H1 (cell line): Measurements from ENCODE around the gene TOMM5. TPM values are rescaled to one million over a fixed set of nuclear protein-coding genes. Genes with fewer than 3 reads are reported as not detected.
A peak's percentile ranks its signal among the peaks of the same experiment; 100 is the strongest.

Source experiments
- BCL11A ChIP-seq, 2 experiments: IDR thresholded peaks; one replicate each; pipeline ENCODE4 v1.6.1; 2011; ENCODE audit warnings: low read depth in 2 of 2, low read length in 2 of 2, mild to moderate bottlenecking in 2 of 2
- BRCA1 ChIP-seq: IDR thresholded peaks from 2 replicates; pipeline ENCODE4 v1.6.1; 2012; ENCODE audit warnings: low read depth, low read length, improper control_type of control experiment
- CBX5 ChIP-seq: fragments of 300-800, 300-1000 bp; sonication (generic); IDR thresholded peaks from 2 replicates; pipeline ENCODE4 v1.7.1; 2016; ENCODE audit warnings: antibody characterized with exemption, low read length, low read depth
- CREB1 ChIP-seq: IDR thresholded peaks from 2 replicates; pipeline ENCODE4 v1.6.1; 2012; ENCODE audit warnings: inconsistent platforms
- CTBP2 ChIP-seq: IDR thresholded peaks from 2 replicates; pipeline ENCODE4 v1.7.0; 2011; ENCODE audit warnings: borderline replicate concordance, mild to moderate bottlenecking, moderate library complexity, mixed read lengths, low read length; ENCODE audit not compliant: insufficient read depth, insufficient read length
- FOSL1 ChIP-seq: IDR thresholded peaks from 2 replicates; pipeline ENCODE4 v1.6.1; 2011; ENCODE audit warnings: mild to moderate bottlenecking, low read depth, low read length, moderate library complexity; ENCODE audit not compliant: insufficient read depth
- GTF2F1 ChIP-seq: IDR thresholded peaks from 2 replicates; pipeline ENCODE4 v1.6.1; 2012; ENCODE audit warnings: low read depth, low read length, improper control_type of control experiment, borderline replicate concordance
- HDAC2 ChIP-seq, 2 experiments: fragments of 300-600 bp in 1 of 2; sonication (generic) in 1 of 2; IDR thresholded peaks; 2 replicates each; pipeline ENCODE4 v1.6.1; 2011 to 2012; ENCODE audit warnings: low read depth in 2 of 2, low read length in 2 of 2, mild to moderate bottlenecking in 2 of 2, moderate library complexity in 2 of 2, borderline replicate concordance in 1 of 2, inconsistent platforms in 1 of 2
- KDM4A ChIP-seq: IDR thresholded peaks from one replicate; pipeline ENCODE4 v1.7.1; 2012; ENCODE audit warnings: low read depth, mild to moderate bottlenecking, moderate library complexity, low read length, inconsistent platforms; ENCODE audit not compliant: severe bottlenecking
- NANOG ChIP-seq: IDR thresholded peaks from 2 replicates; pipeline ENCODE4 v1.6.1; 2011; ENCODE audit warnings: low read length, low read depth, mild to moderate bottlenecking, inconsistent platforms; ENCODE audit not compliant: insufficient read depth, poor library complexity, severe bottlenecking
- POLR2AphosphoS5 ChIP-seq: IDR thresholded peaks from 2 replicates; pipeline ENCODE4 v1.6.1; 2011; ENCODE audit warnings: low read depth, low read length
- RAD21 ChIP-seq, 2 experiments: IDR thresholded peaks in 1 of 2; conservative IDR thresholded peaks in 1 of 2; 2 replicates each; pipeline ENCODE4 v1.6.1; 2011; ENCODE audit warnings: low read depth in 2 of 2, low read length in 2 of 2, improper control_type of control experiment in 1 of 2, inconsistent platforms in 1 of 2, mild to moderate bottlenecking in 1 of 2, moderate library complexity in 1 of 2
- RNF2 ChIP-seq: fragments of 200-900, 300-1000 bp; sonication (generic); IDR thresholded peaks from 2 replicates; pipeline ENCODE4 v1.7.1; 2016; ENCODE audit warnings: borderline replicate concordance, low read depth, mild to moderate bottlenecking, antibody characterized with exemption, low read length; ENCODE audit not compliant: poor library complexity, severe bottlenecking; ENCODE audit errors: missing control alignments
- SIN3A ChIP-seq, 2 experiments: IDR thresholded peaks in 1 of 2; conservative IDR thresholded peaks in 1 of 2; 2 replicates each; pipeline ENCODE4 v1.6.1; 2011 to 2012; ENCODE audit warnings: low read length in 2 of 2, improper control_type of control experiment in 1 of 2, low read depth in 1 of 2, mild to moderate bottlenecking in 1 of 2
- SP4 ChIP-seq: IDR thresholded peaks from 2 replicates; pipeline ENCODE4 v1.6.1; 2012; ENCODE audit warnings: low read length, inconsistent platforms
- SRF ChIP-seq: IDR thresholded peaks from 2 replicates; pipeline ENCODE4 v1.6.1; 2011; ENCODE audit warnings: mild to moderate bottlenecking, low read depth, low read length, moderate library complexity
- ZNF274 ChIP-seq: IDR thresholded peaks from 2 replicates; pipeline ENCODE4 v1.7.0; 2012; ENCODE audit warnings: low read length, borderline replicate concordance; ENCODE audit errors: extremely low read depth
- polyA plus RNA-seq, 7 experiments: library from polyadenylated mRNA; depleted of rRNA in 3 of 7; stranded (reverse) in 5 of 7; unstranded in 2 of 7; fragments of >200 nt in 5 of 7; fragments of 200-250 nt in 2 of 7; gene quantifications; 1 replicate in 5 of 7; 2 replicates in 1 of 7; 4 replicates in 1 of 7; pipeline versions ENCODE4 v1.2.1 to v1.2.3, GENCODE V29; 2011 to 2013; ENCODE audit warnings: missing spikeins in 2 of 7, mixed read lengths in 2 of 7
- total RNA-seq: library from RNA; stranded (reverse); fragmentation: NEBNext Ultra II Directional; extraction: Animal tissue kit (Norgen Biotek cat#: 25700); gene quantifications from 2 replicates; pipeline ENCODE4 v1.2.1, GENCODE V29; 2021
- TF ChIP-seq, protein P1 (sequence below): IDR thresholded peaks from 2 replicates; pipeline ENCODE4 v1.6.1; 2012; ENCODE audit warnings: low read length, inconsistent platforms
- TF ChIP-seq, protein P2 (sequence below): IDR thresholded peaks from 2 replicates; pipeline ENCODE4 v1.6.1; 2011; ENCODE audit warnings: low read length, improper control_type of control experiment

The TOMM5 gene
- total and polyA plus RNA-seq, 2 of the 8 experiments (the other 6 are each of a cell fraction or from before 2014, with no cell fraction given): 171 to 174 TPM

DNA sequence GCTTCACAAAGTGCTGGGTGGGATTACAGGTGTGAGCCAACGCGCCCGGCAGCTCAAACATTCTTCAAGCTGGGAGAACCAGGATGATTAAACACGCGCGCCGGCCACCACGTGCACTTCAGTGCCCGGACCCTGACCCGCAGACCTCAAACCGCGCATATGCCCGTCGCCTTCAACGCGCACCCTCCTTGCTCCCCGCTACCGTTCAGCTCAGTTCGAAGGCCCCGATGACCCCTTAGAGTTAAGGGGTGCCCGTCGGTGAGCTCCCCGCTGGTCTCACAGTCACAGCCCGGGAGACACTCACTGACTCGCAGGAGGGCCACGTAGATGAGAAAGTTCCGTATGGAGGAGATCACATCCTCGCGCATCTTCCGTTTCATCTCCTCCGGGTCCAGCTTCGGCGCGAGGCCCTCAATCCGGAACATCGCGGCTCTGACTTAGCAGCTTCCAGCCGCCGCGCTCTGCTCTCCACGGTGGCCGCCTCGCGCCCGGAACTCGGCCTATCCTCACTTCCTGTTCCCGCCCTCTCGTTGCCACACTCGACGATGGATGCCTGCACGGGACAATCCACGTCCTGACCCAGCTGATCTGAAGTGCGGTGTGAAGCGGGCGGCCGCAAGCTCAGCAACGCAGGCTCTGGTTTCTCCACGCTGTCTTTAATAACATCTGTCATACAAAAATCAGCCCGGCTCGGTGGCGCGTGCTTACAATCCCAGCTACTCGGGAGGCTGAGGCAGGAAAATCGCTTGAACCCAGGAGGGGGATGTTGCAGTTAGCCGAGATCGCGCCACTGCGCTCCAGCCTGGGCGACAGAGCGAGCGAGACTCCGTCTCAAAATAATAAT, at the start of gene TOMM5 (continued):
- TF ChIP-seq NANOG: no peak
- TF ChIP-seq CTBP2: no peak
- no peak for TF ChIP-seq SP4
- peak in 1 of 2 experiments; percentile 76; a peak in 2 of 4 replicates for TF ChIP-seq SIN3A (conservative IDR thresholded peaks at IDR 0.05 in 1 of 2, IDR thresholded peaks at IDR 0.05 in 1 of 2; ENCODE audit: low read depth in 1 of 2, low read length in 2 of 2)
- TF ChIP-seq POLR2AphosphoS5: peak; percentile 91
- TF ChIP-seq, protein P1, sequence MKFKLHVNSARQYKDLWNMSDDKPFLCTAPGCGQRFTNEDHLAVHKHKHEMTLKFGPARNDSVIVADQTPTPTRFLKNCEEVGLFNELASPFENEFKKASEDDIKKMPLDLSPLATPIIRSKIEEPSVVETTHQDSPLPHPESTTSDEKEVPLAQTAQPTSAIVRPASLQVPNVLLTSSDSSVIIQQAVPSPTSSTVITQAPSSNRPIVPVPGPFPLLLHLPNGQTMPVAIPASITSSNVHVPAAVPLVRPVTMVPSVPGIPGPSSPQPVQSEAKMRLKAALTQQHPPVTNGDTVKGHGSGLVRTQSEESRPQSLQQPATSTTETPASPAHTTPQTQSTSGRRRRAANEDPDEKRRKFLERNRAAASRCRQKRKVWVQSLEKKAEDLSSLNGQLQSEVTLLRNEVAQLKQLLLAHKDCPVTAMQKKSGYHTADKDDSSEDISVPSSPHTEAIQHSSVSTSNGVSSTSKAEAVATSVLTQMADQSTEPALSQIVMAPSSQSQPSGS: no peak
- TF ChIP-seq SRF: no peak
- TF ChIP-seq FOSL1: no peak
- peak; percentile 47; the same call in 1 of the 2 replicates for TF ChIP-seq CREB1
- peak; percentile 76 to 79; a peak in 2 of 4 replicates for TF ChIP-seq HDAC2 (IDR thresholded peaks at IDR 0.05; ENCODE audit: borderline replicate concordance in 1 of 2, low read depth in 2 of 2, low read length in 2 of 2)
- no peak for TF ChIP-seq BRCA1
- no peak for TF ChIP-seq CBX5
- no peak for TF ChIP-seq RAD21 (IDR thresholded peaks at IDR 0.05 in 1 of 2, conservative IDR thresholded peaks at IDR 0.05 in 1 of 2; ENCODE audit: low read depth in 2 of 2, low read length in 2 of 2)
- TF ChIP-seq, protein P2, sequence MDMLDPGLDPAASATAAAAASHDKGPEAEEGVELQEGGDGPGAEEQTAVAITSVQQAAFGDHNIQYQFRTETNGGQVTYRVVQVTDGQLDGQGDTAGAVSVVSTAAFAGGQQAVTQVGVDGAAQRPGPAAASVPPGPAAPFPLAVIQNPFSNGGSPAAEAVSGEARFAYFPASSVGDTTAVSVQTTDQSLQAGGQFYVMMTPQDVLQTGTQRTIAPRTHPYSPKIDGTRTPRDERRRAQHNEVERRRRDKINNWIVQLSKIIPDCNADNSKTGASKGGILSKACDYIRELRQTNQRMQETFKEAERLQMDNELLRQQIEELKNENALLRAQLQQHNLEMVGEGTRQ: no peak
- TF ChIP-seq GTF2F1: no peak; the same call in 1 of the 2 replicates
- peak; percentile 70 for TF ChIP-seq RNF2
- TF ChIP-seq KDM4A: peak; percentile 92
- TF ChIP-seq BCL11A (IDR thresholded peaks at IDR 0.05; ENCODE audit: low read depth in 2 of 2, low read length in 2 of 2): no peak
- no peak for TF ChIP-seq ZNF274
